HG03432 (cell line): ENCODE data around the gene LLGL2.
"Not testable (repeated sequence)": the region's sequence is repeated elsewhere in the genome, so short reads cannot be mapped to it uniquely, and the experiment has no call there.

ENCODE experiments used
- ATAC-seq: cut with Tn5 transposase; IDR thresholded peaks from one replicate; pipeline ENCODE4 v1.9.1; 2021; ENCODE audit warnings: mild to moderate bottlenecking, moderate library complexity; ENCODE audit not compliant: unreplicated experiment

The LLGL2 gene, protein sequence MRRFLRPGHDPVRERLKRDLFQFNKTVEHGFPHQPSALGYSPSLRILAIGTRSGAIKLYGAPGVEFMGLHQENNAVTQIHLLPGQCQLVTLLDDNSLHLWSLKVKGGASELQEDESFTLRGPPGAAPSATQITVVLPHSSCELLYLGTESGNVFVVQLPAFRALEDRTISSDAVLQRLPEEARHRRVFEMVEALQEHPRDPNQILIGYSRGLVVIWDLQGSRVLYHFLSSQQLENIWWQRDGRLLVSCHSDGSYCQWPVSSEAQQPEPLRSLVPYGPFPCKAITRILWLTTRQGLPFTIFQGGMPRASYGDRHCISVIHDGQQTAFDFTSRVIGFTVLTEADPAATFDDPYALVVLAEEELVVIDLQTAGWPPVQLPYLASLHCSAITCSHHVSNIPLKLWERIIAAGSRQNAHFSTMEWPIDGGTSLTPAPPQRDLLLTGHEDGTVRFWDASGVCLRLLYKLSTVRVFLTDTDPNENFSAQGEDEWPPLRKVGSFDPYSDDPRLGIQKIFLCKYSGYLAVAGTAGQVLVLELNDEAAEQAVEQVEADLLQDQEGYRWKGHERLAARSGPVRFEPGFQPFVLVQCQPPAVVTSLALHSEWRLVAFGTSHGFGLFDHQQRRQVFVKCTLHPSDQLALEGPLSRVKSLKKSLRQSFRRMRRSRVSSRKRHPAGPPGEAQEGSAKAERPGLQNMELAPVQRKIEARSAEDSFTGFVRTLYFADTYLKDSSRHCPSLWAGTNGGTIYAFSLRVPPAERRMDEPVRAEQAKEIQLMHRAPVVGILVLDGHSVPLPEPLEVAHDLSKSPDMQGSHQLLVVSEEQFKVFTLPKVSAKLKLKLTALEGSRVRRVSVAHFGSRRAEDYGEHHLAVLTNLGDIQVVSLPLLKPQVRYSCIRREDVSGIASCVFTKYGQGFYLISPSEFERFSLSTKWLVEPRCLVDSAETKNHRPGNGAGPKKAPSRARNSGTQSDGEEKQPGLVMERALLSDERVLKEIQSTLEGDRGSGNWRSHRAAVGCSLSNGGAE

DNA sequence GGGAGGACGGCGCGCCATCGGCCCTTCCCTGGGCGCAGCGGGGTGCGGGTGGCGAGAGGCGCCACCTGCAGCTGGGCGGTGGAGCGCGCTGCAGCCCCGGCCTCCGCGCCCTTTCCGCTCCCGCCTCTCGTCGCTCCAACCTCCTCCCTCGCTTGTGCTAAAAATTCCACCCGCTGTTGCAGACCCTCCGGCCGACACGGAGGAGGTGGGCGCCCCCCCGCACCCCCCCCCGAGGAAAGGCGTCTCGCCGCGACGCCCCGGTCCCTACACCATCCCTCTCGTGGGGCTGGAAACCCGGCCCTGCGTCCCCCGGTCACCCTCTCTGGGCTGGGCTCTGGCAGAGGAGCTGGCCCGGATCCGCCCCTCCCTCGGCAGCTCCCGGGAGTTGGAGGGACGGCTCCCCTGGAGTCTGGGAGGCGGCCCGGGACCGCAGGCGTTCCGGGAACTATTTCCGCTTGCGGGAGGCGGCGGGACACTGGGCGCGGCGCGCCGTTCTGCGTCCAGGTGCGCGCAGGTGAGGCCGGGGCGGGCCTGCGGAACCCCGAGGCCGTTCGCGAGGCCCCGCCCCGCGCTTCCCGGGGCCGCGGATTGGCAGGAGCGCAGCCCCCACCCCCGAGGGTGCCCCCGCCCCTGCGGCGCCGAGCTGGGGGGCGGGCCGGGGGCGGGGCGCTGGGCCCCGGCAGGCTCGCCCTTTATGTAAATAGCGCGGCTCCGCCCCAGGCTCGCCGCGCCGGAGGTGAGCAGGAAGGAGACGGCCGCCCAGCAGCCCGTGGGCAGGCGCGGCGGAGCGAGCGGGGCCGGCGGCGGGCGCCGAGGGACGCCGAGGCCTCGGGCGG lies at the start of gene LLGL2:
TSS of gene LLGL2 (plus strand) at position 728 of the 836 bp plus-strand sequence. CDS start 17,730 bp downstream, outside the sequence.
- ATAC-seq, result peak; percentile 79

GRCh38 chr17:75475851-75476250 lies 49.6 kb upstream of the LLGL2 start:
- no peak for ATAC-seq

GRCh38 chr17:75476271-75476671 lies 49.2 kb upstream of the LLGL2 start:
- no peak for ATAC-seq

GRCh38 chr17:75476752-75477489 lies 48.6 kb upstream of the LLGL2 start:
- no peak for ATAC-seq

- not testable (repeated sequence) for ATAC-seq
Measured at GRCh38 chr17:75477490-75477862, 48.0 kb upstream of the LLGL2 start.

DNA sequence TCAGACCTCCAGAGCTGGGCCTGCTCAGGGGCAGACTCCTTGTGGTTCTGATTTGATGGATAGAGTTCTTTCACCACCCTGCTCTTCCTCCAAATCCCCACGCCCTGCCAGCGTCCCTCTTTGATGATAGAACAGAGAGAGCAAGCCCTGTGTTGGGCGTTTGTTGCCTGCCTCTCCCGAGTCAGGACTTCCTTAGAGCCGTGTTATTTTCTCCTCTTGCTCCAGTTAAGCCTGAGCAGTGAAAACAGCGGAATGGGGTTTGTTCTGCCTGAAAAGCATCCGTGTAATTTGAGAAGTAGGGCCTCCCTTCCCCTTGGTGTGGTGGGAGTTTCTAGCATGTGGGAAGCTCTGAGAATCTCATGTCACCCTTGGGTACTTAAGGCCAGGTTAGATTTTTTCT lies 47.0 kb upstream of the LLGL2 start:
- ATAC-seq, result no peak

GRCh38 chr17:75480281-75480680 lies 45.2 kb upstream of the LLGL2 start:
- no peak for ATAC-seq

- ATAC-seq, result no peak
Measured at GRCh38 chr17:75481194-75482068, 44.1 kb upstream of the LLGL2 start.

DNA sequence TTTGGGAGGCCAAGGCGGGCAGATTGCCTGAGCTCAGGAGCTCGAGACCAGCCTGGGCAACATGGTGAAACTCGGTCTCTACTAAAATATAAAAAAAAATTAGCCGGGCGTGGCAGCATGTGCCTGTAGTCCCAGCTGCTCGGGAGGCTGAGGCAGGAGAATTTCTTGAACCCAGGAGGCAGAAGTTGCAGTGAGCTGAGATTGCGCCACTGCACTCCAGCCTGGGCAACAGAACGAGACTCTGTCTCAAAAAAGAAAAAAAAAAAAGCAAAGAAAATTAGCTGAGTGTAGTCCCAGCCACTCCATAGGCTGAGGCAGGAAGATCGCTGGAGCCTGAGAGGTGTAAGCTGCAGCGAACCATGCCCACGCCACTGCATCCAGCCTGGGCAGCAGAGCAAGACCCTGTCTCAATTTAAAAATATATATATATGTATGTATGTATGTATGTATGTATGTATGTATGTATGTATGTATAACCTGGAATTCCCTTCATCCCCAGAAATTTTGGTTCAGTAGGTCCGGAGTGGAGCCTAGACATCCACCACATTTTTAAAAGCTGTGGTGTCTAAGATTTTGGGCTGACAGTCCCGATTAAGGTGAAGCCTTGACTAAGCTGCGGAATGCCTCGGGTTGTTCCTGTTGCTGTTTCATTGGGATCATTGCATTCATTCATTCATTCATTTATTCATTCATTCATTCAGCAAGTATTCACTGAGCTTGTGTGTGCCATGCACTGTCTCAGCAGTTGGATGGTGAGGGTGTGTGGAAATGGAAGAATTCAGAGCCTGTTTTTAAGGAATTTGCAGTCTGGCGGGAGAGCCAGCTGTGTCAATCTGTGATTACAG lies 43.2 kb upstream of the LLGL2 start:
- no peak for ATAC-seq

DNA sequence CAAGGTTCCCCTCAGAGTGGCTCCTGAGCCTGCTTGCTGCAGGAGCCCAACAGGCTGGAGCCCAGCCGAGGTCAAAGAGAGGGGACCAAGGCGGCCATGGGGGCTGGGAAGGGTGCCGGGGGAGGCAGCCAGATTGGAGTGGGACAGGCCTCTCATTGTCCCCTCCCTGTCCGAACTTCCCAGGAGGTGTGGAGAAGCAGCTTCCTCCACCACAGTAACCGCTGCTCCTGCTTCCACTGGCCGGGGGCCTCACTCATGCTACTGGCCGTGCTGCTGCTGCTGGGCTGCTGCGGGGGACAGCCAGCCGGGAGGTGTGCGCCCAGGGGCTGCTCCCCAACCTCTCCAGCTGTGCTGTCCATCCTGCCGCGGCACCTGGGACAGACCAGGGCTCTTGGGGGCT lies 39.8 kb upstream of the LLGL2 start:
- no peak for ATAC-seq

- ATAC-seq, result no peak
Measured at GRCh38 chr17:75486151-75486550, 39.3 kb upstream of the LLGL2 start.

GRCh38 chr17:75486951-75487350 lies 38.5 kb upstream of the LLGL2 start:
- ATAC-seq, result no peak

DNA sequence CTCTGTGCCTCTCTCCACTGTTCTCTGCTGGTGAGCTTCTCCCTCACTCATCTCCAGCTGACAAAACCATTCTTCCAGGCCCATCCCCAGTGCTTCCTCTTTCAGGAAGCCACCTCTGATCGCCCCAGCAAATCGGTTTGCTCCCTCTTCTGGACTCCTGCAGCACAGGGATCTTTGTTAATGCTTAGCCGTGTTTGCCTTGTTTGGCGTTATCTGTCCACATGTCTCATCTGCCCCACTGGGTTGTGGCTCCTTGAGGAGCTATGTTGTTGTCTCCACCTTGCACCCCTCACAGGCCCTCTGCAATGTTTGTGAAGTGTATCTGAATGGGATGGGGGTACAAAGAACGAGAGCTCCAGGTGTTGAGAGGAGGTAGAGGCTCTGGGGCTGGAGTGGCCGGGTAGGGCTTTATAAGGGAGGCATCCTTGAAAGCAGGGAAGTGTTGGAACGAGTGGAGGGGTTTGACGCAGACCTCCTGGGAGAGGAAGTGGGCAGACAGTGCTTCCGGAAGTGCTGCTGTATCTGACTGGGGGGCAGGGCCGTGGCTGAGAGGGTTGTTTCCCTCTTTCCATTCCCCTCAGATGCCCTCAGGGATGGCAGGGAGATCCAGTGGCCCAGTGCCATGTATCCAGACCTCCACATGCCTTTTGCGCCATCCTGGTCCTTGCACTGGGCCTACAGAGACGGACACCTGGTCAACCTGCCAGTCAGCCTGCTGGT lies 38.0 kb upstream of the LLGL2 start:
- ATAC-seq, result no peak

DNA sequence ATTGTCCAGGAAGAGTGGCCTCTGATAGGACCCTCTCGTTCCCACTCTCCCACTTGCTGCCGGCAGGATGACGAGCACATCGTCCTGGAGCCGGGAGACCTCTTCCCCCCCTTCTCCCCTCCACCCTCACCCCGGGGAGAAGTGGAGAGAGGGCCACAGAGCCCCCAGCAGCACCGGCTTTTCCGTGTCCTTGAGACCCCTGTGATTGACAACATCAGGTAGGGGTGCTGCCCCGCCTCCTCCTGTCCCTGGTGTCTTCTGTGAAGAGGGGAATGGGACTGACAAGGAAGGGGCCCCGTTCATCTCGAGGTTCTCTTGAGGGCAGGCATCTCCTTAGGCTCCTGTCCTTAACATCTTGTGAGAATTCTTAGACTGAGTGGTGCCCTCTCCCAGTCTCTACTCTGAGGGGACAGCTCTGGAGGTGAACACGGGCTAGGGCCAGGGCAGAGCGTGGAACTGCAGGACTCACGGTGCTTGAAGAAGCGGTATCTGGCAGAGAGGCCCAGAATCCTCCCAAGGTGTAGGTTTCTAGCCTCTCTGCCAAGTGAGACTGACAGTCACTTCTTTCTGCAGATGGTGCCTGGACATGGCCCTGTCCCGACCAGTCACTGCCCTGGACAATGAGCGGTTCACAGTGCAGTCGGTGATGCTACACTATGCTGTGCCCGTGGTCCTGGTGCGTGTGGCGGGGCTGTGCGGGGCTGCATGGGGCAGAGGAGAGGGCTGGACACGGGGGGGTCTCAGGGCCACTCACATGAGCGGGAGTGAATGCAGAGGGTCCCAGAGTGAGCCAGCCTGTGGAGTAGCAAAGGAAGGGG lies 36.6 kb upstream of the LLGL2 start:
- no peak for ATAC-seq

DNA sequence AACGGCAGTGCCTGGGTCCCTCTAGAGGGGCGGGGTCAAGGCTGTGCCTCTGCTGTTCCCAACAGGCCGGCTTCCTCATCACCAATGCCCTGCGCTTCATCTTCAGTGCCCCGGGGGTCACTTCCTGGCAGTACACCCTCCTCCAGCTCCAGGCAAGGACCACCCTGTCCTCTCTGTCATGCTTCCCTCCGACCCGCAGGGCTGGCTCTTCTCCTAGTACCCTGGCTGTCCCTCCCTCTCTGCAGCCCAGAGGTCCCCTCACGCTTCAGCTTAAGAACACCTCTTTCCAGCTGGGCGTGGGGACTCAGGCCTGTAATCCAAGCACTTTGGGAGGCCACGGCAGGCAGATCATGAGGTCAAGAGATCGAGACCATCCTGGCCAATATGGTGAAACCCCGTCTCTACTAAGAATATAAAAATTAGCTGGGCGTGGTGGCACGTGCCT lies 36.0 kb upstream of the LLGL2 start:
- ATAC-seq, result no peak

DNA sequence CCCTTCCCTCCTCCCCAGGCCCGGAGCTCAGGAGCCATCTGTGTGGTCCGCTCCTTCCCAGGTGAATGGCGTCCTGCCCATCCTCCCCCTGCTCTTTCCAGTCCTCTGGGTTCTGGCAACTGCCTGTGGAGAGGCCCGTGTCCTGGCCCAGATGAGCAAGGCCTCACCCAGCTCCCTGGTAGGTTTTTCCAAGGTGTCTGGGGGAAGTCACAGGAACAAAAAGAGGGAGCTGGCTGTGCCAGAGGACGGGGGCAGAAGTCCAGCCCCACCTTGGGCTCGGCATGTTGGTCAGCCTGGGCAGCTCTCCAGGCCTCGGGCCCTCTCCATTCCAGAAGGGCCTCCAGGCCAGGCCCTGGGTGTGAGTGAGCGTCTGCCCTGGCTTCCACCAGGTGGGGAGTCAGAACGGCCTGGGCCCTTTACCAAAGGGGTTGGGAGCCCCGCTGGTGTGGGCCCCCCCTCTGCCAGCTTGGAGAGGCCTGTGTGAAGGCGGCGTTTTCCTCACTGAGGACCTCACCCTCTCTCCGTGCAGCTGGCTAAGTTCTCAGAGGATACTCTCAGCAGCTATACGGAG lies 35.2 kb upstream of the LLGL2 start:
- ATAC-seq, result no peak
